Glutamatergic neuron (in vitro differentiated cells): Measurements from ENCODE around the gene PCTP. TPM values are rescaled to one million over a fixed set of nuclear protein-coding genes. Genes with fewer than 3 reads are reported as not detected.

Experiments used
- DNase-seq: peaks from one replicate; pipeline ENCODE4 v3.0.0; 2022
- H3K27ac Mint-ChIP-seq: one replicate; pipeline ENCODE4 v1.8.0; 2020; ENCODE audit warnings: mild to moderate bottlenecking, mixed read lengths, inconsistent platforms; ENCODE audit not compliant: unreplicated experiment
- H3K27me3 Mint-ChIP-seq: one replicate; pipeline ENCODE4 v1.8.0; 2020; ENCODE audit warnings: mild to moderate bottlenecking, moderate library complexity, mixed read lengths, inconsistent platforms; ENCODE audit not compliant: unreplicated experiment
- H3K36me3 Mint-ChIP-seq: one replicate; pipeline ENCODE4 v1.8.0; 2020; ENCODE audit warnings: mild to moderate bottlenecking, mixed read lengths, inconsistent platforms; ENCODE audit not compliant: unreplicated experiment
- H3K4me1 Mint-ChIP-seq: one replicate; pipeline ENCODE4 v1.8.0; 2020; ENCODE audit warnings: mild to moderate bottlenecking, low read depth, mixed read lengths, inconsistent platforms; ENCODE audit not compliant: unreplicated experiment
- H3K4me3 Mint-ChIP-seq: one replicate; pipeline ENCODE4 v1.8.0; 2020; ENCODE audit warnings: mild to moderate bottlenecking, mixed read lengths, inconsistent platforms; ENCODE audit not compliant: unreplicated experiment
- H3K9me3 Mint-ChIP-seq: one replicate; pipeline ENCODE4 v1.8.0; 2020; ENCODE audit warnings: mild to moderate bottlenecking, moderate library complexity, mixed read lengths, inconsistent platforms; ENCODE audit not compliant: unreplicated experiment
- CTCF ChIP-seq: fragments of 200-600 bp; sonication (generic); IDR thresholded peaks from one replicate; pipeline ENCODE4 v1.5.0; 2021; ENCODE audit not compliant: partially characterized antibody, unreplicated experiment
- total RNA-seq: library from RNA; stranded (reverse); fragmentation: NEBNext Ultra II Directional; extraction: Animal tissue kit (Norgen Biotek cat#: 25700); gene quantifications from one replicate; pipeline ENCODE4 v1.2.1, GENCODE V29; 2021; ENCODE audit not compliant: unreplicated experiment

PCTP gene
- total RNA-seq, 1 donor from 2014 or later: 20.5 TPM

- no peak for TF ChIP-seq CTCF
- H3K4me3 Mint-ChIP-seq: no peak overlapping the region
- H3K27me3 Mint-ChIP-seq: no peaks in the 10 kb centered on the region
- H3K9me3 Mint-ChIP-seq: peaks cover 1% of the 10 kb centered on the region
- no peak overlapping the region for H3K27ac Mint-ChIP-seq
- H3K36me3 Mint-ChIP-seq: no peaks in the 10 kb centered on the region
- no peak for DNase-seq
- no peaks in the 10 kb centered on the region for H3K4me1 Mint-ChIP-seq
Observed at GRCh38 chr17:55742272-55743102, 8.4 kb upstream of the PCTP start.

GRCh38 chr17:55743103-55743679 is 7.7 kb upstream of the PCTP start:
- Mint-ChIP-seq H3K27ac (no peak overlapping the region), H3K4me3 (no peak overlapping the region), H3K9me3 (peaks cover 1% of the 10 kb centered on the region), H3K4me1 (no peaks in the 10 kb centered on the region), H3K36me3 (no peaks in the 10 kb centered on the region), H3K27me3 (no peaks in the 10 kb centered on the region)
- no peak for DNase-seq
- TF ChIP-seq CTCF: no peak

GRCh38 chr17:55745258-55745657 is 5.6 kb upstream of the PCTP start:
- TF ChIP-seq CTCF: no peak

GRCh38 chr17:55746466-55746865 is 4.4 kb upstream of the PCTP start:
- Mint-ChIP-seq H3K36me3 (no peaks in the 10 kb centered on the region), H3K27ac (no peak overlapping the region), H3K4me3 (no peak overlapping the region), H3K9me3 (peaks cover 1% of the 10 kb centered on the region), H3K27me3 (peaks cover 4% of the 10 kb centered on the region), H3K4me1 (no peaks in the 10 kb centered on the region)
- DNase-seq: no peak
- TF ChIP-seq CTCF: no peak

More at GRCh38 chr17:55745258-55745657, 5.6 kb upstream of the PCTP start:
- DNase-seq: no peak
- Mint-ChIP-seq H3K9me3 (peaks cover 1% of the 10 kb centered on the region), H3K27me3 (no peaks in the 10 kb centered on the region), H3K36me3 (no peaks in the 10 kb centered on the region), H3K4me1 (no peaks in the 10 kb centered on the region), H3K4me3 (no peak overlapping the region), H3K27ac (no peak overlapping the region)

GRCh38 chr17:55747209-55747608 is 3.6 kb upstream of the PCTP start:
- Mint-ChIP-seq H3K27me3 (peaks cover 4% of the 10 kb centered on the region), H3K4me3 (no peak overlapping the region), H3K4me1 (peaks cover 4% of the 10 kb centered on the region), H3K27ac (no peak overlapping the region), H3K36me3 (no peaks in the 10 kb centered on the region), H3K9me3 (peaks cover 1% of the 10 kb centered on the region)
- no peak for TF ChIP-seq CTCF
- no peak for DNase-seq
